GM21737 (cell line): ENCODE results near the gene FAM210A.

Source experiments
- ATAC-seq: cut with Tn5 transposase; IDR thresholded peaks from one replicate; pipeline ENCODE4 v1.9.1; 2021; ENCODE audit warnings: mild to moderate bottlenecking, moderate library complexity; ENCODE audit not compliant: unreplicated experiment

The FAM210A gene

GRCh38 chr18:13624563-13625237 lies 101.7 kb downstream of the FAM210A start:
- no peak for ATAC-seq

DNA sequence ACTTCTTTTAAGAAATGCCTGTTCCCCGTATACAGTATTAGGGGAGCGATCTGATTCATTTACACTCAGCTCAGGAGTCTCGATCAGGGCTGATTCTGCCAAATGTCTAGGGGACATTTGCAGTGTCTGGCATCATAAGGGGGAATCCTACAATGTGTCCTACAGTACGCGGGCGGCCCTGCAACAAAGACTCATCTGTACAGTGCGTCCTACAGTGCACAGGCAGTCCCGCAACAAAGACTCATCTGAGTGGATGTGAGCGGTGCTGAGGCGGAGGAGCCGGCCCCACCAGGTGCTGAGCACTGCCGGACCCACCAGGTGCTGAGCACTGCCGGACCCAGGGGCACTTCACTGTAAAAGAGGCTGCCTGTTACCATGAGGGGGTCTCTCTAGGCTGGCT lies 102.5 kb downstream of the FAM210A start:
- no peak for ATAC-seq

GRCh38 chr18:13623348-13623747 lies 103.0 kb downstream of the FAM210A start:
- no peak for ATAC-seq

- ATAC-seq: no peak
Measured at GRCh38 chr18:13622751-13623150, 103.6 kb downstream of the FAM210A start.

DNA sequence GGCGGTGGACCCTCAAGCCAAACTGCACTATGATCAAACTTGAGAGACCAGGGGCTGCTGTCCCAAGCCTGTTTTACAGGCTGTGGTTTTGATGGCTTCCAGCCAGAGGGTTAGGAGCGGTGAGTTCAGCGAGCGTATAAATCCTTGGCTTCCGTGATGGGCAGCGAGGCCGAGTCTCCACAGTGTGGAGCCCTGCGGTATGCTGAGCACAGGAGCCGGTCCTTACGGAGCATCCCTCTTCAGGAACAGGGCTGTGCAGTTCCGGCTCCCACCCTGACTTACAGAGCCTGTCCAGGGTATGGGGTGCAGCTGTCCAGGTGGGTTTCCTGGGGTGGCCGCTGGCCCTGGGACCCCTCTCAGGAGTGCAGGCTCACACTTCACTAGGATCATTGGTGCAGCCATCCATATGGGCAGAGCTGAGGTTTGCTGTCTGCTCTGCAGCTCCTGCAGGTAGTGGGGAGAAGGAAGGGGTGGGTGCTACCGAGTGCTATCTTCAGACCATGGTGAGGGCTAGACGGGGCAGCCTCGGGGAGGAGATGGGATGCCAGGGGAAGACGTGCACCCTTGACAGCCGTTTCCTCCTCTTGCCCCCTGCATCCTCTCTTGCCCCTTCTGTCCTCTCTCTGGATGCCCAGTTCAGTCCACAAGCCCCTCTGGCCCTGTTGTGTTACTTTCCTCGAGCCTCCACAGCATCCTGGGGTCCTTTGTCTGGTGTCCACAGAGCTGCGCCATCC lies 104.3 kb downstream of the FAM210A start:
- no peak for ATAC-seq

DNA sequence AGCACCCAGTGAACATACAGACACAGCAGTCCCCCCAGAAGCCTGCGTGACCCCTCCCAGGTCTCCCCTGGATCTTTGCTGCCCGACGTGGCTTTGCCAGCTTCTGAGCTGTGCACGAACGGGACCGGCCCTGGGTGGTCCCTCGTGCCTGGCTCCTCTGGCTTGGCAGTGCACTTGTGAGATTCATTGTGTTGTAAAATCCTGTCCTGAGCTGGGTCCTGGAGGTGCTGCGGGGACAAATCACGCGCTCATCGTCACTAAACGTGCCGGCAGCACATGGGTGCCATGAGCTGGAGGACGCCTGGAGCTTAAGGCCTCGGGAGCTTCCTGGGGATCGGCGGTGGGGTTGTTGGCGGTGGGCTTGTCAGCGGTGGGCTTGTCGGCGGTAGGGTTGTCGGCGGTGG lies 104.9 kb downstream of the FAM210A start:
- ATAC-seq: no peak

- no peak for ATAC-seq
Measured at GRCh38 chr18:13620818-13621445, 105.4 kb downstream of the FAM210A start.

DNA sequence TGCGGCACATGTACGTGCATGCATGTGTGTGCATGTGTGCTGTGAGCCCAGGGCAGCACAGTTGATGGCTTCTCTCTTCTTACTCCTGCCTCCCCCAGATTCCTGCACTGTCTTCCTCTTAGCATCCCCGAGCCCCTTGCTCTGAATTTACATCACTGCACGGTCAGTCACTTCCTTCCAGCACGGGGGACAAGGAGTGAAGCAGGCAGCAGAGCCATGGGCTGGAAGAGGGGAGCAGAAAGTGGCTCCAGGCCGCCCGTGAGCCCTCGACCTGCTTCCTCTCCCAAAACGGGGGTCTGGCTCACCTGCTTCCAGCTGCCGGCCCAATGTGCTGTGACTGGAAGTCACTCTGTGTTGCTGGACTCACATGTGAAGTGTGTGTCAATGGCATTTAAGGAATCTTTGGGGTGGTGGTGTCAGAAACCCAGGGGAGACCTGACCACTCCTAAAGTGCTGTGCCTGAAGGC lies 106.1 kb downstream of the FAM210A start:
- no peak for ATAC-seq

GRCh38 chr18:13619505-13620205 lies 106.7 kb downstream of the FAM210A start:
- no peak for ATAC-seq

- no peak for ATAC-seq
Measured at GRCh38 chr18:13618760-13619438, 107.5 kb downstream of the FAM210A start.

GRCh38 chr18:13617826-13618515 lies 108.4 kb downstream of the FAM210A start:
- no peak for ATAC-seq

DNA sequence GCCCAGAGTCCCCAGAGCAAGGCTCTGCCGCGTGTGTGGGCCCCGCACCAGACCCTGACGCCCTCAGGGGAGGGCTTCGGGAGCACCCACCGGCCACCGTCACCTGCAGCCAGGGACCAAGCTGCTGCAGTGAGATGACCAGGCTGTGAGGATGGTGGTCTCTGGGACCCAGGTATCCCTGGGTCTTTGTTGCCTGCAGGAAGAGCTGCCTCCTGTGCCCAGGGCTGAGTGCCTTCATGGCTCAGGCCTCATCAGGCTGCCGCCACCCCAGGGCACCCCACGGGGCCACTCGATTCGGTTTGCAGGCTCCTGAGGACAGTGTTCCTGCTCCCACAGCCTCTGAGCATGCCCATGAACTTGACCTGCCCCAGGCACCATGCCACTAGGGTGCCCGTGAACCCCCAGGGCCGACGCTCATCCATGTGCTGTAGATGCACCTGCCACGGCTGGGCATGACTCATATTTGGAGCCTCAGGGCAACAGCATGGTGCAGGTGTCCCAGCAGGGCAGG lies 109.8 kb downstream of the FAM210A start:
- no peak for ATAC-seq

GRCh38 chr18:13616041-13616440 lies 110.3 kb downstream of the FAM210A start:
- ATAC-seq: no peak

GRCh38 chr18:13615432-13615861 lies 110.9 kb downstream of the FAM210A start:
- ATAC-seq: no peak

GRCh38 chr18:13614641-13615288 lies 111.6 kb downstream of the FAM210A start:
- no peak for ATAC-seq

DNA sequence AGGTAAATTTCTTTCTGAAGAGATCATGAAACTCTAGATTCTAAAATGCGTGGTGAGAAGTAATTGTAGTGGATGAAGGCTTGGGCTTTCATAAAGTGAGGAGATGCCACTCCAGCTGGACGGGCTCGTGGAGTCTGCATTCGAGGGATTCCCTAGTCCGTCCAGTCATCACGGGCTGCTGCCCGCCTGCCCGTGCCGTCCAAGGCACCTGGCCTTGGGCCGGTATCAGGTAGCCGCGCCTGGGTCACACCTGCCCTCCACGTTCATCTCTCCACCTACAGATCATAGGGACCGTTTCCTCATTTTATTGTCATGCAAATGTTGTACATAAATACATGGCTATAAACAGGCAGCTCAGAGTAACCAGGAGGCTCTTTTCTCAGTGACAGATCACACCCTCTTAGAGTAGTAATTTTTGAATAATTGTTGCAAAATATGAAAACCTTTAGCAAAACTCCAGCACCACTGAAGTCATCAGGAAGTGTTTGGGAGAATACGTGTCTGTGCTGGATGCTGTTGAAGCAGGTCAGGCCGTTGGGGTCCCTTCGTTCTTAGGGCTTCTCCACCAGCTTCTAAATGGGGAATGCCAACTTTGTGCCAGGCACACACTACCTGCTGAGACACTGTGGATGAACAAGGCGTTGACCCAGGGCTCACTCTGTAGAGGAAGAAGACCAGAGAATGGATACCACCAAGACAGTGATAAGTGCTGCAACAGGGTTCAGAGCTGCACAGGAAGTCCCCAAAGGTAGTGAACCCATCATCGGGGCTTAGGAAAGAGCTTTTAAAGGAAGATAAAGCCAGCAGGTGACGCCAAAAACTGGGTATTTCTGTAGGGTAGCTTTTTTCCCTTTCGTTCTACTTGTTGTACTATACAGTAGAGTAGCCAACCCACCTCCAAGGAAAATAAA lies 112.5 kb downstream of the FAM210A start:
- no peak for ATAC-seq
